HG03457 (cell line): ENCODE data around the gene FBLN7.

Source experiments
- ATAC-seq: cut with Tn5 transposase; IDR thresholded peaks from one replicate; pipeline ENCODE4 v1.9.1; 2021; ENCODE audit warnings: moderate number of reproducible peaks; ENCODE audit not compliant: unreplicated experiment

The FBLN7 gene

GRCh38 chr2:112156152-112156986 is 18.2 kb downstream of the FBLN7 start:
- no peak for ATAC-seq

GRCh38 chr2:112157472-112157871 is 19.3 kb downstream of the FBLN7 start:
- no peak for ATAC-seq

- ATAC-seq = no peak
These were observed 21.3 kb downstream of the FBLN7 start for GRCh38 chr2:112159454-112159921.

DNA sequence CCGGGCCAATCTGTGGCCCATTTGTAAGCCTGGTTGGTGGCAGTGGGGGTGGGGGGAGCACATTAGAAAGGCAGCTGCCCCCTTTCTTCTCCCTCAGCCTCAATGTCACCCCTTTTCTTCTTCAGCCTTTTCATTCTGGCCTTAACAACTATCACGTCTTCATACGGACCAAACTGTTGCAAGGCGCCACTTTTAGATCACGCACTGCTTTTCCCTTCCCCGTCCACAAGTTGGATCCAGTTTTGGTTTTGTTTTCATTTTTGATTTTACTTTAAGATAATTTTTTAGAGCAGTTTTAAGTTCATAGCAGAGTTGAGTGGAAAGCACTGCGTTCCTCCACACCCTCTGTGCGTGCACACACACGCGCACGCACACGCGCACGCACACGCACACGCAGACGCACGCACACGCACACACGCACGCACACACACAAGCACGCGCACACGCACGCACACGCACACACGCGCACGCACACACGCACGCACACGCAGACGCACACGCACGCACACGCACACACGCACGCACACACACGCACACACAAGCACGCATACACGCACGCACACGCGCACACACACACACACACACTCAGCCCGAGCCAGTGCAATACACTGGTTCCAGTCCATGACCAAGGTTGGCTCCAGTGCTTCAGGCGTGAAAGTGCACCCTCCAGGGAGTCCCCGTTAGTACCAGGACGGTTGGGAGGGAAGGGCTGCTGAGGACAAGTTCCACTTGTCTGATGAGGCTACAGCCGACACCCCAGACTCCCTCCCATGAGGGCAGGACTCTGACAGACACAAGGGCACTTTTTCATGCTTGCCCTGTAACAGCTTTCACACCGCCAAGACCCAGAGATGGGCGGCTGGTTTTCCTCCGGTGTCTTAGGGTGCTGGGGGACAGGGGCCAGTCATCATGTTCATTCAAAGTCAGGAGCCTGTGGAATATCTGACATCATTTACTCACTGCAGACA is 22.4 kb downstream of the FBLN7 start:
- no peak for ATAC-seq

DNA sequence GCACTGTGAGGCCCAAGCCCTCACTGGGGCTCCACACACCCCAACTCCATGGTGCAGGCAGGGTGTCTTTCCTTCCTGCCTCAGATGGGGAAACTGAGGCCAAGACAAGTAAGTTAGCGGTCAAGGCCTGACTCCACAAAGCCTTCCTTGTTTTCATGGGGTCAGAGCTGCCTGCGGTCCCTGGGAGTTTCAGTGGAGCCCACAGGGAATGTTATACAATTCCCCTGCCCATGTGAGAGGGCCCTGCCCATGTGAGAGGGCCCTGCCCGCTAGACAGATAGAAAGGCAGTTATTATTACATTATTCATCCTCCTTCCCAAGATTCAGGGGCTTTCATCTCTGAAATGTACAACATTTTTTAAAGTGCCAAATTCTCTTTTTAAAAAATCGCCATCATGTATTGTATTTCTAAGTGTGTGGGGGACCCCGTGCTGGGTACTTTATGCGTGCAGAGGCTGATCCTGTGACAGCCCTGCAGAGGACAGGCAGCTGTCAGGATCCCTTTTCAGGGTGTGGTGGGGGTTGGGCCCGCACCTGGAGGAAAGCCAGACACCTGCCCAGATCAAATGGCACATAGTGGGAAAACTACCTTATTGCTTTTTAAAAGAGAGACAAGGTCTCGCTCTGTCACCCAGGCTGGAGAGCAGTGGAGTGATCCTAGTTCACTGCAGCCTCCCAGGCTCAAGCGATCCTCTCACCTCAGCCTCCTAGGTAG is 23.4 kb downstream of the FBLN7 start:
- ATAC-seq = no peak

GRCh38 chr2:112162341-112162740 is 24.2 kb downstream of the FBLN7 start:
- ATAC-seq = no peak

- no peak for ATAC-seq
These were observed 24.8 kb downstream of the FBLN7 start for GRCh38 chr2:112162956-112163355.

DNA sequence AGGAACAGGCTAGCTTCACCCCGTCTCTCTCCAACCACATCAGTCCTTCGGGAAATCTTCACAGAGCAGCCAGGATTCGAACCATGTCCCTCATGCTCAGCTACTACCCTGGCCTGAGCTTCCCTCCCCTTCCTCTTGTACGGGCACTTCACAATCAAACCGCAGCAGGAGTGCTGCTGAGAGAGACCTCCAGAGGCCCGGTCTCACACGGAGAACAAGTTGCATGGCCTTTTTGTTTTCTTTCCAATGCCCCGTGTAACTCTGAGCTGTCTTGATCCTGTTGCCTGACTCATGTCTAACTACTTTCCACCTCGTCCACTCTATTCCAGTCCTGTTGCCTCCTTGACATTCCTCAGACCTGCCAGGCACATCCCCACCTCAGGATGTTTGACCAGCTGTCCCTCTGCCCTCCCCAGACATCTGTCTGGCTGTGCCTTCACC is 25.4 kb downstream of the FBLN7 start:
- no peak for ATAC-seq

DNA sequence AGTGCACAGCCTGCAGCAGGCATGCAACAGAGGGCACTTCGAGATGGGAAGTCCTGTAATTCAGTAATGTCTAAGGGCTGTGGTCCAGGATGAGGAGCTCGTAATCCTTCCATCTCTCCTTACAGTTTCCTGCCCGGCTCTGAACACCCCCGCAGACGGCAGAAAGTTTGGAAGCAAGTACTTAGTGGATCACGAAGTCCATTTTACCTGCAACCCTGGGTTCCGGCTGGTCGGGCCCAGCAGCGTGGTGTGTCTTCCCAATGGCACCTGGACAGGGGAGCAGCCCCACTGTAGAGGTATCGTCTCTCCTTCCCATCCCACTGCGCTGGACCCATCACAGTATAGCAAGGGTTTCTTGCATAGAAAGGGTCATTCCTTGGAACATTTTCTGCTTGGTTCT is 26.7 kb downstream of the FBLN7 start:
- ATAC-seq = no peak

DNA sequence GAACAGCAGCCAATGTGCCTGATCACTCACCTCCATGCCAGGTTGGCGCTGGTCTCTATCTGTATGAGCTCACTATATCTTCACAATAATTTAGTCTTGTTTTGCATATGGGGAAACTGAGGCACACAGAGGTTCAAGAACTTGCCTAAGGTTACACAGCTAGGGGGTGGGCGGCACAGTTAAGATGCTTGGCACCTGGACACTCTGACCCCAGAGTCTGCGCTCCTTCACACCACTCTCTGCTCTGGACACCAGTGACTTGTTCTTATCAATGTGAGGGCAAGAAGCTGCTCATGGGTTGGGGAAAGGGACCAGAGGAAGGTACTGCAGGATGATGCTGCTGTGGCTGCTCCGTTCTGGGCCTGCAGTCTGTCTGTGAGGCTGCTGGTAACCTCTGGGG is 27.1 kb downstream of the FBLN7 start:
- no peak for ATAC-seq

- ATAC-seq = no peak
These were observed 28.8 kb downstream of the FBLN7 start for GRCh38 chr2:112166806-112167499.

DNA sequence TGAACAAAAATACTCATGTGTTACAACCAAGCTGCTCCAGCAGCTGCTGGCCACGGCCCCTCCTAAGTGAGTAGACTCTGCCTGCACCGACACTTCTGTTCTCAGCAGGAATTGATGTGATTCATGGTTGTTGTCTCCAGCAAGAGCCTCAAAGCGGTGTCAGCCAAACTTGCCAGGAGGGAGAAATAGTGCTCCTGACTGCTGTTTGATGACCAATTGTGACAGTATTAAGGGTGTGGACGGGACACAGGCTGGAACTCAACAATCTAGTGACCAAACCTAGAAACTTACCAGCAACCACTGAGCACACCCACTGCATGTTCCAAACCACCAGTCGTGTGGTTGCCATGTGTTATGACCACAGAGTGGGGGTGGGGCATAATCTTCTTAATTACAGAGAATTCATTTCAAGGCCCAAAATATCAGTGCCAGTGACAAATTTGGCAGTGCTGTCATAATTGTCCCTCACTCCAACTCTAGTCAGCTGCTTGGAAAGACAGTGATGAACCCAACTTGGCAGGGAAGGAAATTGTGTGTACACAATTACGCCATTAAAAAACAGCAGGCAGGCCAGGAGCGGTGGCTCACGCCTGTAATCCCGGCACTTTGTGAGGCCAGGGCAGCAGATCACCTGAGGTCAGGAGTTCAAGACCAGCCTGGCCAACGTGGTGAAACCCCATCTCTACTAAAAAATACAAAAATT is 30.4 kb downstream of the FBLN7 start:
- no peak for ATAC-seq

DNA sequence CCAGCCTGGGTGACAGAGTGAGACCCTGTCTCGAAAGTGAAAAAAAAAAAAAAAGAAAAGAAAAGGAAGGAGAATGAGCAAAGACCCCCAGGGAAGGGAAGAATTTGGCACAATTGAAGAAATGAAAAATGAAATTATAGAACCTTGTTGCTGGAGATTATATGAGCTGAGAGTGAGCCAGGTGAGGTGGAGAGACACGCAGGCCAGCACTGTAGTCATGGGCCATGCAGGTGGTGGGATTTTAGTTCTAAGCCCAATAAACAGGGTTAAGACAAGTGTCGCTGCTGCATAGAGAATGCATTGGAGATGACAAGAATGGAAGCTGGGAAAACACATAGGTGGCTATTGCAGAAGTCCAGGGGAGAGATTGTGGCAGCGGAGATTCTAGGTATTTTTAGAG is 32.3 kb downstream of the FBLN7 start:
- ATAC-seq = no peak

DNA sequence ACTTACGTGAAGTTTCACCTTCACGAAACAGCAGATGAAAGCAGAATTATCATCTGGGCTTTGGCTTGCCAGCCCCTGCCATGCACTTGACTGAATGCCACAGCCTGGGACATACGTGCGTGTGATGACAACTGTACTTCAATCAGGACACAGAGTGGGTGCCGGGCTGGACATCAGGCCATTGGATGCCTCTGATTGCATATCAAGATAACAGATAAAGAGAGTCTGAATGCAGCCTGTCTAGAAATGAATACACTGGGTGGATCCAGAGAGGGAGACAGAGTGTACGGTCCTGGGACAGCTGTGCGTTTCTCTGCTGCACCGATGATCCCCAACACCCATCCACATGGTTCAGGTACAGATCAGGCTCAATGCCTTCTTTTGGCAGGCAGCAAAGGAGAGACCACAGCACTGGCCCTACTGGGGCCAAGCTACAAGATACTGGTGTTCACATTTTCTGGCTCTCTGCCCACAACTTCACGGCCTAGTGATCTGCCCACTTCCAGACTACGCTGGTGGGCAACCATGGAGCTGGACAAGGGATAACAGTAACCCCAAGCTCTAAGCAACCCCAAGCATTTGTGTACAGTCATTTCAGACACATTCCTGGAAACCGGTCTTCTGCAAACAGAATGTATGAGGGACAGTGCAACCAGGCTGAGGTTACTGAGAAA is 35.6 kb downstream of the FBLN7 start:
- ATAC-seq = no peak

GRCh38 chr2:112174383-112174782 is 36.2 kb downstream of the FBLN7 start:
- no peak for ATAC-seq

- ATAC-seq = no peak
These were observed 37.1 kb downstream of the FBLN7 start for GRCh38 chr2:112175333-112175732.

DNA sequence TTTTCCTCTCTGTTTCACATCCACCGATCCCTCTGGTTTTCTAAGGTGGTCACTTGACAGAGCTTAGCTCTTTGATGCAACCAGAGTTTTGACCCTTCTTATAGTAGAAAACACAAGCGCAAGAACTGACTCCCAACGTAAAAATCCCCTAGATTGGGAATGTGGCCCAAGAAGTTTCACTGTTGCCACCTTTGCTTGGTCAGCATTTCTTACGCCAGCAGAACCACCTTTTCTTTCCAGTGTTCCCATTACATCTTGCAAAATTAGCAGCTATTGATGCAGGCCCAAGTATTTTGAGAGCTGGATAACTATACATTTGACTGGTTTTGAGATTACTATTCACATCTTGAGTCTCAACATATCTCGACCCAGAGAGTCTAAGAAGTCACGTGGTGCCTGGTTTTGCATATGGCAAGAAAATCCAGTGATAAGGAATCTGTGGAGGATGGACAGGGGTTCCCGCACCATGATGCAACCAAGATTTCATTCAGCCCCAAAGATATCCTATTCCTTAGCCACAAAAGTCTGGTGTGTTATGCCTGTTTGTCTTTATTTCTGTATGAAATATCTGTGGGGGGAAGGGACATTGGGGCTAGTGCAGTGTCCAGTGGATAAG is 37.9 kb downstream of the FBLN7 start:
- no peak for ATAC-seq

- ATAC-seq = no peak
These were observed 43.5 kb downstream of the FBLN7 start for GRCh38 chr2:112181571-112182290.
